HG03097 (cell line): ENCODE data around the gene ERC2.
A peak's percentile ranks its signal among the peaks of the same experiment; 100 is the strongest.
"Not testable (repeated sequence)": the region's sequence is repeated elsewhere in the genome, so short reads cannot be mapped to it uniquely, and the experiment has no call there.

ENCODE experiments used
- ATAC-seq: cut with Tn5 transposase; IDR thresholded peaks from one replicate; pipeline ENCODE4 v1.9.1; 2021; ENCODE audit not compliant: unreplicated experiment, low FRiP score

Gene ERC2

GRCh38 chr3:56468184-56469106, at the start of gene ERC2:
TSS of gene ERC2 (minus strand) at chr3:56468467.
- no peak for ATAC-seq

GRCh38 chr3:56502738-56503137, 34.5 kb upstream of the ERC2 start:
- ATAC-seq: no peak

- ATAC-seq: not testable (repeated sequence)
Measured at GRCh38 chr3:56496376-56496775, 28.1 kb upstream of the ERC2 start.

- ATAC-seq: peak; percentile 96
Measured at GRCh38 chr3:56494679-56495322, 26.5 kb upstream of the ERC2 start.

- ATAC-seq: no peak
Measured at GRCh38 chr3:56491566-56491965, 23.3 kb upstream of the ERC2 start.

GRCh38 chr3:56488812-56489600, 20.7 kb upstream of the ERC2 start:
- no peak for ATAC-seq

GRCh38 chr3:56484525-56485032, 16.3 kb upstream of the ERC2 start:
- ATAC-seq: no peak

GRCh38 chr3:56484122-56484521, 15.9 kb upstream of the ERC2 start:
- ATAC-seq: no peak

GRCh38 chr3:56477646-56478045, 9.4 kb upstream of the ERC2 start:
- ATAC-seq: no peak

- no peak for ATAC-seq
Measured at GRCh38 chr3:56476771-56477170, 8.5 kb upstream of the ERC2 start.

GRCh38 chr3:56471771-56472170, 3.5 kb upstream of the ERC2 start:
- ATAC-seq: no peak

GRCh38 chr3:56469141-56469540, 874 bp upstream of the ERC2 start:
- no peak for ATAC-seq

- no peak for ATAC-seq
Measured at GRCh38 chr3:56467801-56468183, 475 bp downstream of the ERC2 start.

- ATAC-seq: no peak
Measured at GRCh38 chr3:56467108-56467507, 1.2 kb downstream of the ERC2 start.

- ATAC-seq: no peak
Measured at GRCh38 chr3:56459719-56460118, 8.5 kb downstream of the ERC2 start.

- ATAC-seq: no peak
Measured at GRCh38 chr3:56459104-56459496, 9.2 kb downstream of the ERC2 start.

GRCh38 chr3:56458496-56459103, 9.7 kb downstream of the ERC2 start:
- no peak for ATAC-seq

- no peak for ATAC-seq
Measured at GRCh38 chr3:56456117-56456516, 12.2 kb downstream of the ERC2 start.

- no peak for ATAC-seq
Measured at GRCh38 chr3:56453011-56453410, 15.3 kb downstream of the ERC2 start.

GRCh38 chr3:56452085-56452484, 16.2 kb downstream of the ERC2 start:
- ATAC-seq: no peak

- ATAC-seq: no peak
Measured at GRCh38 chr3:56443372-56443771, 24.9 kb downstream of the ERC2 start.
